ENCODE results near the gene XXYLT1. TPM values are rescaled to one million over a fixed set of nuclear protein-coding genes. Genes with fewer than 3 reads are reported as not detected.
"Not testable (repeated sequence)": the region's sequence is repeated elsewhere in the genome, so short reads cannot be mapped to it uniquely, and the experiment has no call there.

XXYLT1 gene
- total and polyA plus RNA-seq, 2 of the 8 experiments (the other 6 are each of a cell fraction or from before 2014, with no cell fraction given): 18.9 to 23.8 TPM

- H2AFZ ChIP-seq (ENCODE audit: low read length); H2BK5ac ChIP-seq (ENCODE audit: low read depth, low read length); H4K8ac ChIP-seq (ENCODE audit: extremely low read depth, insufficient read depth, low read length); H3K56ac ChIP-seq (replicated peaks; ENCODE audit: insufficient read length, low read depth, low read length); H3K4me2 ChIP-seq (ENCODE audit: insufficient read depth in 1 of 2, low read depth in 2 of 2, low read length in 2 of 2); H2AK5ac ChIP-seq (ENCODE audit: low read depth, low read length); H3K27me3 ChIP-seq (replicated peaks in 1 of 4; ENCODE audit: control insufficient read depth in 3 of 4, extremely low read depth in 1 of 4, insufficient read depth in 3 of 4, low read length in 3 of 4); H3K4ac ChIP-seq (replicated peaks; ENCODE audit: insufficient read length, low read depth, low read length); H2BK15ac ChIP-seq (ENCODE audit: low read length); H4K91ac ChIP-seq (replicated peaks; ENCODE audit: insufficient read length, low read length); H3K18ac ChIP-seq (ENCODE audit: extremely low read depth, low read length); CTCF ChIA-PET (ENCODE audit: partially characterized antibody); FAIRE-seq; H3K23me2 ChIP-seq (ENCODE audit: low read depth, low read length); H2BK20ac ChIP-seq (ENCODE audit: low read length); POLR2A ChIA-PET (ENCODE audit: partially characterized antibody); H2BK12ac ChIP-seq (ENCODE audit: low read depth, low read length); H4K5ac ChIP-seq (ENCODE audit: insufficient read length, low read depth, low read length); H3K14ac ChIP-seq (ENCODE audit: insufficient read length); H3K9ac ChIP-seq (replicated peaks in 1 of 4; ENCODE audit: extremely low read depth in 1 of 4, low read depth in 3 of 4, low read length in 3 of 4); DNase-seq (ENCODE audit: low read depth in 1 of 2, low spot score in 2 of 2); H4K20me1 ChIP-seq (replicated peaks in 1 of 2; ENCODE audit: control insufficient read depth in 1 of 2, insufficient read depth in 2 of 2, low read length in 2 of 2); H3K36me3 ChIP-seq (ENCODE audit: control insufficient read depth in 2 of 4, insufficient read depth in 4 of 4, low read length in 3 of 4); H3K9me3 ChIP-seq (ENCODE audit: insufficient read depth in 2 of 2, low read depth in 1 of 2, low read length in 1 of 2); H2BK120ac ChIP-seq (replicated peaks; ENCODE audit: low read depth, low read length); H3K4me1 ChIP-seq (replicated peaks in 1 of 4; ENCODE audit: control insufficient read depth in 3 of 4, insufficient read depth in 4 of 4, low read length in 3 of 4); H3K23ac ChIP-seq (ENCODE audit: insufficient read length); H3K4me3 ChIP-seq (ENCODE audit: extremely low read depth in 1 of 4, insufficient read depth in 2 of 4, low read depth in 3 of 4, low read length in 4 of 4); H3K27ac ChIP-seq (ENCODE audit: low read depth, low read length): not testable (repeated sequence)
- Histone ChIP-seq H3K79me2 (ENCODE audit: control insufficient read depth in 1 of 2, insufficient read depth in 2 of 2, low read length in 2 of 2) (peaks cover 0 to 42% of the 10 kb centered on the region in 2 experiments; a peak in 3 of 4 replicates), H3K79me1 (ENCODE audit: low read depth, low read length) (peaks cover 10% of the 10 kb centered on the region)
- whole genome bisulfite sequencing, 2 experiments (ENCODE audit: extremely low coverage in 1 of 2, insufficient coverage in 1 of 2, insufficient read length in 1 of 2, insufficient replicate concordance in 2 of 2, low coverage in 1 of 2, low lambda C conversion rate in 2 of 2, missing lambda C conversion rate in 1 of 2): 100% methylated on average over 2 of the region's 2 CpGs; no CpG with 5 or more reads in 1 of the 2 experiments
Observed at GRCh38 chr3:195215576-195215975, 55.4 kb downstream of the XXYLT1 start.
